Activated CD8-positive, alpha-beta memory T cell treated with anti-CD3 and anti-CD28 coated beads, Interleukin-2, amount 10 ng/mL, durations not matched to agents 7 days and 5 days (primary cell): Measurements from ENCODE around the gene GPR45. TPM values are rescaled to one million over a fixed set of nuclear protein-coding genes. Genes with fewer than 3 reads are reported as not detected.

Experiments
- ATAC-seq: fragments of 150-1000 bp; cut with Tn5 transposase; one replicate; pipeline ENCODE4 v1.10.0; 2021; ENCODE audit warnings: moderate library complexity
- CTCF ChIA-PET: fragments of 350-600 bp; sonication (Branson Sonifier 250); formaldehyde crosslinking; loops from one replicate; lab custom pipeline; 2021; ENCODE audit warnings: antibody characterized with exemption; lab: Charles Lee
- DNase-seq: peaks from one replicate; pipeline ENCODE4 v3.0.0-alpha.2; 2020
- H3K27ac Mint-ChIP-seq: one replicate; pipeline ENCODE4 v1.8.0; 2021; ENCODE audit warnings: mild to moderate bottlenecking, mixed read lengths
- H3K27me3 Mint-ChIP-seq: one replicate; pipeline ENCODE4 v1.8.0; 2021; ENCODE audit warnings: mixed read lengths
- H3K36me3 Mint-ChIP-seq: one replicate; pipeline ENCODE4 v1.8.0; 2021; ENCODE audit warnings: mild to moderate bottlenecking, mixed read lengths
- H3K4me1 Mint-ChIP-seq: one replicate; pipeline ENCODE4 v1.8.0; 2021; ENCODE audit warnings: mixed read lengths
- H3K4me3 Mint-ChIP-seq: one replicate; pipeline ENCODE4 v1.8.0; 2021; ENCODE audit warnings: mild to moderate bottlenecking, moderate library complexity, mixed read lengths
- H3K9me3 Mint-ChIP-seq: one replicate; pipeline ENCODE4 v1.8.0; 2022; ENCODE audit warnings: low read depth, mixed read lengths
- total RNA-seq, 2 experiments: library from RNA; stranded (reverse); gene quantifications; one replicate each; pipeline ENCODE4 v1.2.3, GENCODE V29; 2021

GPR45 gene
- total RNA-seq: not detected

GRCh38 chr2:105241443-105241842 lies at the start of gene GPR45:
GPR45 (plus strand) TSS chr2:105241743; CDS start chr2:105241859, 116 bp downstream.
- no peak for DNase-seq
- Mint-ChIP-seq H3K4me1 (peaks cover 12% of the 10 kb centered on the region), H3K27me3 (peaks cover 19% of the 10 kb centered on the region), H3K27ac (no peak within 1 kb of the TSS), H3K4me3 (no peak within 1 kb of the TSS), H3K36me3 (no peaks in the 10 kb centered on the region), H3K9me3 (no peaks in the 10 kb centered on the region)
- CTCF ChIA-PET: interaction anchor here (7.7 kb wide), 1 partner anchor 126 kb away, joined by 96 read pairs; no protein-coding TSS in a partner anchor
- no peak for ATAC-seq

GRCh38 chr2:105194022-105194675 lies 47.4 kb upstream of the GPR45 start:
- Mint-ChIP-seq H3K27ac (no peak overlapping the region), H3K36me3 (no peaks in the 10 kb centered on the region), H3K27me3 (peaks cover 28% of the 10 kb centered on the region), H3K4me3 (no peak overlapping the region), H3K4me1 (no peaks in the 10 kb centered on the region), H3K9me3 (peaks cover 8% of the 10 kb centered on the region)
- no peak for DNase-seq
- CTCF ChIA-PET: no interaction called here
- no peak for ATAC-seq

GRCh38 chr2:105196651-105197050 lies 44.9 kb upstream of the GPR45 start:
- CTCF ChIA-PET: no interaction called here
- DNase-seq (no peak), ATAC-seq (no peak)
- H3K36me3 Mint-ChIP-seq: no peaks in the 10 kb centered on the region
- no peak overlapping the region for H3K27ac Mint-ChIP-seq
- no peaks in the 10 kb centered on the region for H3K4me1 Mint-ChIP-seq
- H3K4me3 Mint-ChIP-seq: no peak overlapping the region
- H3K27me3 Mint-ChIP-seq: peaks cover 33% of the 10 kb centered on the region
- peaks cover 2% of the 10 kb centered on the region for H3K9me3 Mint-ChIP-seq

- H3K4me1 Mint-ChIP-seq: peaks cover 1% of the 10 kb centered on the region
- no peaks in the 10 kb centered on the region for H3K36me3 Mint-ChIP-seq
- no peak overlapping the region for H3K27ac Mint-ChIP-seq
- no peaks in the 10 kb centered on the region for H3K9me3 Mint-ChIP-seq
- CTCF ChIA-PET: interaction anchor here (1.2 kb wide), 1 partner anchor 20 kb away, joined by 4 read pairs; no protein-coding TSS in a partner anchor
- H3K4me3 Mint-ChIP-seq: no peak overlapping the region
- DNase-seq: no peak
- H3K27me3 Mint-ChIP-seq: no peaks in the 10 kb centered on the region
- ATAC-seq: no peak
Observed at GRCh38 chr2:105215586-105216192, 25.9 kb upstream of the GPR45 start.

- H3K9me3 Mint-ChIP-seq: no peaks in the 10 kb centered on the region
- H3K4me1 Mint-ChIP-seq: no peaks in the 10 kb centered on the region
- CTCF ChIA-PET: no interaction called here
- peaks cover 3% of the 10 kb centered on the region for H3K27me3 Mint-ChIP-seq
- H3K27ac Mint-ChIP-seq: no peak overlapping the region
- no peaks in the 10 kb centered on the region for H3K36me3 Mint-ChIP-seq
- DNase-seq (no peak), ATAC-seq (no peak)
- no peak overlapping the region for H3K4me3 Mint-ChIP-seq
Observed at GRCh38 chr2:105220604-105221003, 20.9 kb upstream of the GPR45 start.

GRCh38 chr2:105224444-105224843 lies 17.1 kb upstream of the GPR45 start:
- no peaks in the 10 kb centered on the region for H3K4me1 Mint-ChIP-seq
- no peak for ATAC-seq
- no peak overlapping the region for H3K4me3 Mint-ChIP-seq
- no peak for DNase-seq
- CTCF ChIA-PET: no interaction called here
- no peaks in the 10 kb centered on the region for H3K9me3 Mint-ChIP-seq
- peaks cover 15% of the 10 kb centered on the region for H3K27me3 Mint-ChIP-seq
- no peaks in the 10 kb centered on the region for H3K36me3 Mint-ChIP-seq
- H3K27ac Mint-ChIP-seq: no peak overlapping the region

DNA sequence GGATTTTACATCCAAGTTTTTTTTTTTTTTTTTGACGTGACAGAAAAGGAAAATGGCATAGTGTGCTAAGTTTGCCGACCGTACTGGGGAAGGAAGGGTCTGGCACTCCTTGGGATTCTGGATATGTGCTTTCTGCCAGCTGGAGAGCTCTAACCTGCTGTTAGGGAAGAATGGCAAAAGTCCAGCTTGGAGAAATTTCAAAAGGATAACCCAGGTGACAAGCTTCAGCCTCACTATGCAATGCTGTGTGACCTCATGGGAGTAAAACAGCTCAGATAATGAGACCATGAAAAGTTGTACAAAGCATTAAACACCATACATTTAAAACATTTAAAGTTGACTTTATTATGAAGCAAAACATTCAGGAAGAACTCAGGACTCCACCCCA lies 10.3 kb upstream of the GPR45 start:
- Mint-ChIP-seq H3K4me3 (no peak overlapping the region), H3K9me3 (no peaks in the 10 kb centered on the region), H3K4me1 (peaks cover 11% of the 10 kb centered on the region), H3K27me3 (peaks cover 18% of the 10 kb centered on the region), H3K27ac (no peak overlapping the region), H3K36me3 (no peaks in the 10 kb centered on the region)
- no peak for ATAC-seq
- DNase-seq: no peak
- CTCF ChIA-PET: interaction anchor here (3.3 kb wide), 1 partner anchor 116 kb away, joined by 15 read pairs; no protein-coding TSS in a partner anchor

DNA sequence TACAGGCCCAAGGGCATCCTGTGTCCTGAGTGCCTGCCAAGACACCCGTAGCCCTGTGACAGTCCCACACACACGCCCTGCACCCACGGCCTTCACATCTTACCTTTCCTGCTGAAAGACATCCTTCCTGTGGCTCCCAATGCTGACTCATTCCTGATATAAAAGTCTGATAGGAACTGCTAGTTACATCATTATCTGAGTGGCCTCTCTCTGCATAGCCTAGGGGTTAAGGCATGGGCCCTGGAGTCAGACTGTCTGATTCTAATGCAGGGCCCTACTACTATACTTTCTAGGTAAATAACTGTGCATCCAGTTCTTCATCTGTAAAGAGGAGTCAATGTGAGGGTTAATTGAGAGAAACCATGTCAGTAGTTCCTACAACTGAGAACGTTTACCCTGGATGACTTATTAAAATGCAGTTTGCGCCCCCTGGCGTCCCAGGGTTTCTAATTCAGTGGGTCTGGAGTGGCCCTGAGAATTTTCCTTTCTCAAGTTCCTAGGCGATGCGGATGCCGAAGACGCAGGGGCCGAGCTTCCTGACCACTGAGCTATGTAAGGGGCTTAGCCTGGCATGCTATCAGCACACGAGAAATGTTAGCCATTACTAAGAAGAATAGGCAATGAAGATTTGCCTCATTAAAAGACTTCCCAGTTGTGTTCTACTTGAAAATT lies 6.0 kb upstream of the GPR45 start:
- DNase-seq (peak; percentile 69), ATAC-seq (peak; percentile 79)
- no peaks in the 10 kb centered on the region for H3K36me3 Mint-ChIP-seq
- H3K9me3 Mint-ChIP-seq: no peaks in the 10 kb centered on the region
- H3K27me3 Mint-ChIP-seq: peaks cover 26% of the 10 kb centered on the region
- no peak overlapping the region for H3K27ac Mint-ChIP-seq
- CTCF ChIA-PET: interaction anchor here (0.9 to 7.7 kb wide), 6 partner anchors 20 to 128 kb away, joined by 3 to 96 read pairs (median 4); no protein-coding TSS in a partner anchor
- H3K4me1 Mint-ChIP-seq: peaks cover 23% of the 10 kb centered on the region
- no peak overlapping the region for H3K4me3 Mint-ChIP-seq

GRCh38 chr2:105236060-105236424 lies 5.5 kb upstream of the GPR45 start:
- H3K27me3 Mint-ChIP-seq: peaks cover 26% of the 10 kb centered on the region
- ATAC-seq (no peak), DNase-seq (no peak)
- no peak overlapping the region for H3K27ac Mint-ChIP-seq
- H3K4me3 Mint-ChIP-seq: no peak overlapping the region
- CTCF ChIA-PET: interaction anchor here (0.5 to 7.7 kb wide), 7 partner anchors 20 to 375 kb away, joined by 3 to 96 read pairs (median 4); no protein-coding TSS in a partner anchor
- H3K36me3 Mint-ChIP-seq: no peaks in the 10 kb centered on the region
- H3K9me3 Mint-ChIP-seq: no peaks in the 10 kb centered on the region
- peaks cover 23% of the 10 kb centered on the region for H3K4me1 Mint-ChIP-seq

DNA sequence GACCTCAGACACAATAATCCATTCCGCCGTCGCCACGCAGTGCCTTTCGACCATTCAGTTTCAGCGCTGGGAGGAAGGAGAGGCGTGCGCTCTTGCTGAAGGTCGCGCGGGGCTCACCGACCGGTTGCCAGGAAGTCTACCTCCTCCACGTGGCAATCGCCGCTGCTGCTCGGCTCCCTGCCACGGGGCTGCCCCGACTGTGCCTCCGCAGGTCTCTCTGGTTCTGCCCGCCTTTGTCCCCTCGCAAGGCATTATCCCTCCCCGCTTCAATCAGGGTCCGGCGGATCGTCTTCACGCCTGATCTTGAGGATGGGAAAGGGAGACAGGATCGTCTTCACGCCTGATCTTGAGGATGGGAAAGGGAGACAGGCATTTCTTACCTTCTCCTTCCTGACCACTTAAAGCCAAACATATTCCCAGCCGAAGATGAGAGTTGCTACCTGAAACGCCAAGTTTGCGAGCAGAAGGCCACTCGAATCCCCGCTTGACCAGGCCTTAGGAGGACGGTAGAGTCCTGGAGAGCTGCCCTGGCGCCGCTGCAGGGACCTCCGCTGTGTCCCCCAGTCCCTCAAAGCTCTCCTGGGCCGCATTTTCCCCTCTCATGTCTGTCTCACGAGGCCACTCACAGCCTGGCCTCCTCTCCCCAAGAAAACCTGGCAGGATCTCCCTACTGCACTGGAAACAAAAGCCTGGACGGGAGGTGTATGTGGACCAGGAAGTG lies 4.3 kb upstream of the GPR45 start:
- peaks cover 23% of the 10 kb centered on the region for H3K4me1 Mint-ChIP-seq
- no peaks in the 10 kb centered on the region for H3K9me3 Mint-ChIP-seq
- no peak for DNase-seq
- peaks cover 26% of the 10 kb centered on the region for H3K27me3 Mint-ChIP-seq
- H3K4me3 Mint-ChIP-seq: no peak overlapping the region
- ATAC-seq: peak; percentile 47
- CTCF ChIA-PET: interaction anchor here (1.1 to 7.7 kb wide), 6 partner anchors 13 to 165 kb away, joined by 3 to 96 read pairs (median 4); no protein-coding TSS in a partner anchor
- H3K36me3 Mint-ChIP-seq: no peaks in the 10 kb centered on the region
- H3K27ac Mint-ChIP-seq: no peak overlapping the region

DNA sequence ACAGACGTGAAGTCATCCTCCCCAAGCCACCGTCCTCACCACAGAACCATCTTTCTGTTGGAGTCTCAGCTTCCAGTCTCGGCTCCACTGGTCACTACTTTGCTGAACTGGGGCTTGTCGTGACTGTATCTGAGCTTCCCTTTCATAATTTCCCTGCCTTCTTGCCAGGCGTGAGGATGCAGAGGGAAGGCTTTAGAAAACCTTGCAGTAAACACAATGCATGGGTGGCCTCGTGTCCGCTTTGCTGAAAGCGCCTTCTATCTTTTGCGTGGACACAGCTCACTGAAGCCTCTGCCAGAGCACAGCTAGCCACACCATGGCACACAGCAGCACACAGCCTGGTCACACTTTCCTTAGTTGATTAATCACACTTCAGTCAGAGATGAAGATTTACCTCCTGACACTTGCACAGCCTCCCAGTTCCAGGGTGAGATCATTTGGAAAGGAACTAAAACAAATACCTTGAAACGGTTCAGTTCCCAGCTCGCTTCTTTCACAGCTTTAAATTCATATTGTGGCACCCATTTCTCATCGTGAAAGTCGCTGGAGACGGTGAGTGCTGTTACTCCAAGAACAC lies 2.8 kb upstream of the GPR45 start:
- ATAC-seq (no peak), DNase-seq (no peak)
- peaks cover 26% of the 10 kb centered on the region for H3K27me3 Mint-ChIP-seq
- no peaks in the 10 kb centered on the region for H3K9me3 Mint-ChIP-seq
- no peak overlapping the region for H3K4me3 Mint-ChIP-seq
- no peak overlapping the region for H3K27ac Mint-ChIP-seq
- H3K36me3 Mint-ChIP-seq: no peaks in the 10 kb centered on the region
- CTCF ChIA-PET: interaction anchor here (0.7 to 7.7 kb wide), 16 partner anchors 9 to 168 kb away, joined by 3 to 96 read pairs (median 3); no protein-coding TSS in a partner anchor
- H3K4me1 Mint-ChIP-seq: peaks cover 23% of the 10 kb centered on the region

DNA sequence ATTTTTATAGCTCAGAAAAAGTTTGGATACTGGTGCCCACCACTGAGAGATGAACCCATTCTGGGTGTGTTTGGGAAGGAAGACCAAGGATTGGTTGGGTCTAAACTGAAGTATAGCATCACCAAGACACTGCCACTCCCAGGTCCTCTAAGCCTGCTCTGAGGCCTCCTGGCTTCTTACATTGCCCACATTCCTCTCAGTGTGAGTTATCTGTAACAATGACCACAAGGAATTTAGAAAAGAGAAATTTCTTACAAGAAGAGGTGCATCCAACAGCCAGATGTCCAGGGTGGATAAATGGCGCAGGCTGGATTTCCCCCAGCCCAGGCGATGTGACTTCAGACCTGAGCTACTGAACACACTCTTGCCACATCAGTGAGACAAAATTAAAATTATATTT lies 1.6 kb upstream of the GPR45 start:
- Mint-ChIP-seq H3K36me3 (no peaks in the 10 kb centered on the region), H3K4me3 (no peak overlapping the region), H3K27me3 (peaks cover 26% of the 10 kb centered on the region), H3K9me3 (no peaks in the 10 kb centered on the region), H3K4me1 (peaks cover 23% of the 10 kb centered on the region), H3K27ac (no peak overlapping the region)
- ATAC-seq (no peak), DNase-seq (no peak)
- CTCF ChIA-PET: interaction anchor here (1.4 to 7.7 kb wide), 2 partner anchors 124 to 135 kb away, joined by 3 to 96 read pairs; no protein-coding TSS in a partner anchor
